Measurements from ENCODE around the gene CHMP4B.

CHMP4B gene

GRCh38 chr20:33840759-33841435 lies 29.7 kb downstream of the CHMP4B start:
- no peak for DNase-seq (ENCODE audit: low read depth)

- no peak for DNase-seq (ENCODE audit: low read depth)
Observed at GRCh38 chr20:33841436-33841799, 30.3 kb downstream of the CHMP4B start.

- no peak for DNase-seq (ENCODE audit: low read depth)
Observed at GRCh38 chr20:33842346-33842745, 31.2 kb downstream of the CHMP4B start.

DNA sequence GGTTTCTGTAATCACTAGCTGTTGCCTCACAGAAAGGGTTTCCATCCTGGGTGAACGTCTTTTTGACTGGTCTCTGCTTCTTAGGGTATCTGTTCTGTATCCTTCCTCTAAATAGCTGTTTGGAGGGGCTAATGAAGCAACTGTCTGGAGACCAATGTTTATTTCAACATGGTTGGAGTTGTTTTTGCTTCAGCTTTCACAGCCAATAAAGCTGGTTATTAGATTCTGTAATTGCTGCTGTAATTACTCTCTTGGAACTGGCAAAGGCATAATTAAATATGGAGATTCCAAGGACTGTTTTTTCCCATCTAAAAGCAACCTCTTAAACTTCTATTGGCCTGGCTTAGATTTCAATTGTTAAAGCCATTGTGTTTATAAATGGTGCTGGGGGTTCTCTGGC lies 31.9 kb downstream of the CHMP4B start:
- DNase-seq (ENCODE audit: low read depth), result no peak

DNA sequence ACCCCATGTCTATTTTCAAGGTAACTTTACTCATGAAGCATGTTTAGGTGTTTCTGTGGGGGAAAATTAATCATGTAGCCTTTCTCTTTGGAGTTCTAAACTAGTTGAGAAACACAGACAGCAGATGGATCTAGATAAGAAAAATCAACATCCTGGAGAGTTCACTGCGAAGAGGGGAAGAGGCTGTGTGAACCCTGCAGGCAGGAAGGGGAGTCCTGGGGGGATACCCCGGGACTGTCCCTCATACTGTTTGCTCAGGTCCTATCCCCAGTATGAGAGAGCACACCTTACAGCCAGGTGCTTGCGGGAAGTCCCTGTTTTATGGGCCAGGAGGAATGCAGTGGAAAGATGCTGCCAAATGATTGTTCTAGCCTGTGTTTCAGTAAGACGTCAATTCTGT lies 32.7 kb downstream of the CHMP4B start:
- no peak for DNase-seq (ENCODE audit: low read depth)

DNA sequence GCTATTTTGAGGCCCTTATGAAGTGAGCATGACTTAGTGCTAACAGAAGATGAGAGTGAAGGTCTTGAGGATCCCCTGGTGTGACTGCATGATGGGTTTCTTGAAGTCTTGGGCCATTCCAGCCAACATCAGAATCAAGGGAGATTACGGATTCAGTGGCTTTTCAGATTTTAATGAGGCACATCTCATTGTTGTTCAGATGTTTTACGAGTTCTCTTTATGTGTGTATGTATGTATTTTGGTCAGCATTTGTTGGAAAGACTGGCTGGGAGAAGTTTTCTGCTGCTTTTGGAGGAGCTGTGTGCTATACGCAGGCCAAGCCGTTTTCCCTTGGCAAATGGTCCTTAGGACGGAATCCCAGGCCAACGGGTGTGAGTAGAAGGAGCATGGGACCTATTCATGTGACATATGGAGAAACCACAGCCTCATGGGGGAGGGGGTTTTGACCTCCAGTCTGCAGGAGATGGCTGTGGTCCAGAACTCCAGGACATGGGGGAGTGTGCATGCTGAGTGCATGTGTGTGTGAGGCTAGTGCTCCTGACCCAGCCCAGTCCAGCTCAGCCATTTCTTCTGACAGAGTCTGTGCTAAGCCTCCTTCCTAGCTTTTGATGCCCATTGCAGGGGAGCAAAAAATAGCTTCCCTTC lies 35.3 kb downstream of the CHMP4B start:
- no peak for DNase-seq (ENCODE audit: low read depth)

DNA sequence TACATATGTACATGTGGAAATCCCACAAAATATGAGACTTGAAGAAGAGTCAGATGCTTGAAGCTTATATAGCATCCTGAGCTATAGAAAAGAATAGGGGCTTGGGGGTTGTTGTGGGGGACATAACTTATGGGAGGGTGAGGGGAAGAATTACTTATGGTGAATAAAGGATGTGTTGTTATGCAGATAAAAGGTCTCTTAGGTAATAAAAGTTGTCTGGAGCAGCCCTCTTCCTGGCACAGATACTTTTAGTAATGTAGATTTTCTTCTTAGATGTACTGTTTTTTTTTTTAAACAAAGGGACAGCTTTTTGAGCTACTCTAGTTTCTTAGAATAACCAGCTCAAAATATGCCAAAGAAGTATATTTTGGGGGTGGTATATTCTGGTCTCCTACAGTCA lies 35.9 kb downstream of the CHMP4B start:
- no peak for DNase-seq (ENCODE audit: low read depth)

- DNase-seq (ENCODE audit: low read depth), result no peak
Observed at GRCh38 chr20:33848391-33848790, 37.2 kb downstream of the CHMP4B start.

DNA sequence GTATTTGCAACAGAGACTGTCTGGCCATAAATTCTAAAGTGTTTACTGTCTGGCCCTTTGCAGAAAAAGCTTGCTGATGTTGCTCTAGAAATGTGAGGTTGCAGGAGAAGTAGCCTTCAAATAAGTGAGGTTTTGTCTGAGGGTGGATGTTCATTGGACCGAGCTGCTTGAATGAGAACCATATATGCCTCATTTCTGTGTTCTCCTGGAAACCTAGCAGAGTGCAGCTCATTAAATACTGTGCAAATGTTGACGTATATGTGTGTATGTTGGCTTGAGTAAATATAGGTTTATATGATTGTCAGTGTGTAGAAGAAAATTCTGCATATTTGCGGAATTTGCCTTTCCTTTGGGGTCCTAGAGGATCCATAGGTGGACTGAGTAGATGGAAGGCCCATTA lies 39.0 kb downstream of the CHMP4B start:
- no peak for DNase-seq (ENCODE audit: low read depth)

DNA sequence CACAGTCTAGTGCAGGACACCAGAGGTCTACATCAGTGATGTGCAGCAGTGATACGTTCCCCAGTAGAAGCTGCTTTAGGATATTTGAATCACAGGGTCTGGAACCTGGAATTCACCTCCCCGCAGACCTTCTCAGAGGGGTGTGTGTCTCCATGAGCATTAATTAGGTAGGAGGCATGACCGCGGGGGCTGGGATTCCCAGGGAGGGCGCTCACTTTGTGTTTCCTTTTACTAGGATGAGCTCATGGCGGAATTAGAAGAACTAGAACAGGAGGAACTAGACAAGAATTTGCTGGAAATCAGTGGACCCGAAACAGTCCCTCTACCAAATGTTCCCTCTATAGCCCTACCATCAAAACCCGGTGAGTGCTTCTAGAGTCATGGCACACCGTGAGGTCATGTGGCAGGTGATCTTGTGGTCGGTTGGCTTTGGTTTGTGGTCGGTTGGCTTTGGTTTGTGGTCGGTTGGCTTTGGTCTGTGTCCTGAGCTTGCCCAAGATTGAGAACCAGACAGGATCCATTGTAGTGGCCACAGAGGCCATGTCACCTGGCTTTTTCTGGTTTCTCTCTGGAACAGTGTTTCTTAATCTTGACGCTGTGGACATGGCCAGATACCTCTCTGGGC lies 40.8 kb downstream of the CHMP4B start:
- no peak for DNase-seq (ENCODE audit: low read depth)

DNA sequence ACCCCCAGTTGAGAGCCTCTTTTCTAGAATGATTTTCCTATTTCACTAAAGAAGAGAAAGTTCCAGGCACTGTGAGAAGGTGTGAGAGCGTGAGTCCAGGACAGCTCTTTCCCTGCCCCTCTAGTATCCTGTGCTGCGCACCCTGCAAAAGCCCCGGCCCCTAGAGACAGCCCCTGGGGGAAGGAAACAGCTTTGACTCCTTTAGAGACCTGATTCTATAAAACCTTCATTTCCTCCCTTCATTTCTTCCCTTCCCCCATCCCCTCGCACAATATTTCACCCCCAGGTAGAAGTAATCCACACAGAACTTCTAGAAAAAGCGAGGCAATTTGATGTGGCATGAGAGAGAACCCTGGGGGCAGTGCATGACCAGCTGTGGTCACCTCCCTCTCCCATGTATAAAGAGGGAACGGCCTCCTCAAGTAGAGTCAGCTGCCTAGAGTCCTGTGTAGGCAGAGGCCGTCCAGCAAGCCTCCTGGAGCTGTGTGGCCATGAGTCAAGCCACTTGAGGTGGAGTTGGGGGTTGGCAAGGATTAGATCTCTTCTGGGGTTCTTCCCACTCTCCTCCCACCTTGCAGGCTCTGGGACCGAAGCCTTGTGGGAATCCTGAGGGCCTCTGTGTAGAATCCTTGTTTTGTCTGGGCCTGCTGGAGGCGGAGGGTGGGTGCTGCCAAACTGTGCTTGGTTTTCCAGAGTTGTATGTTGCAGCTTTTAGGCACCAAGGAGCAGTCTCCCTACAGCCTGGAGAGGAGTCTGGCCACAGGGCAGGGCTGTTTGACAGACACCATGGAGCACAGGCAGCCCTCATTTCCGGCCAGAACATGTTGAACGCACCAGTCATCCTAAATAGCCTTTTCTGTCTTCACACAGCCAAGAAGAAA lies 41.7 kb downstream of the CHMP4B start:
- no peak for DNase-seq (ENCODE audit: low read depth)

GRCh38 chr20:33853507-33853813 lies 42.3 kb downstream of the CHMP4B start:
- no peak for DNase-seq (ENCODE audit: low read depth)

- no peak for DNase-seq (ENCODE audit: low read depth)
Observed at GRCh38 chr20:33857722-33858563, 46.8 kb downstream of the CHMP4B start.

GRCh38 chr20:33858666-33859065 lies 47.5 kb downstream of the CHMP4B start:
- no peak for DNase-seq (ENCODE audit: low read depth)

GRCh38 chr20:33859157-33859695 lies 48.1 kb downstream of the CHMP4B start:
- no peak for DNase-seq (ENCODE audit: low read depth)

DNA sequence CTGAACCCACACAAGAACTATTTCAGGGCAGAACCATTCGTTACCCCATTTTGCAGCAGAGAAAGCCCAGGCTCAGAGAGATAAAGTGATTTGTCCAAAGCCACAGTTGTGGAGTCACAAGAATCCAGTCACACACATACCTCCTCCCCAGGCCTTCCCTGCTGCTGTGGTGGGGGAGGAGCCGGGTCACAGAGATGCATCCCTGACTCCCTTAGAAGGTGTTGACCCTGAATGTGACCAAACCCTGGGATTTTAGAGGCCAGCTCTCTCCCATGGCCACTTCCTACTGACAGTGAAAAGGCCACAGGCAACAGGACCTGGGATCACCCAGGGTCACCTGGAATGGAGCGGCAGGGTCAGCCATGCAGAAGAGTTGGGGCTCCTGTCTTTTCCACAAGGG lies 48.6 kb downstream of the CHMP4B start:
- no peak for DNase-seq (ENCODE audit: low read depth)

- no peak for DNase-seq (ENCODE audit: low read depth)
Observed at GRCh38 chr20:33861458-33861857, 50.3 kb downstream of the CHMP4B start.

DNA sequence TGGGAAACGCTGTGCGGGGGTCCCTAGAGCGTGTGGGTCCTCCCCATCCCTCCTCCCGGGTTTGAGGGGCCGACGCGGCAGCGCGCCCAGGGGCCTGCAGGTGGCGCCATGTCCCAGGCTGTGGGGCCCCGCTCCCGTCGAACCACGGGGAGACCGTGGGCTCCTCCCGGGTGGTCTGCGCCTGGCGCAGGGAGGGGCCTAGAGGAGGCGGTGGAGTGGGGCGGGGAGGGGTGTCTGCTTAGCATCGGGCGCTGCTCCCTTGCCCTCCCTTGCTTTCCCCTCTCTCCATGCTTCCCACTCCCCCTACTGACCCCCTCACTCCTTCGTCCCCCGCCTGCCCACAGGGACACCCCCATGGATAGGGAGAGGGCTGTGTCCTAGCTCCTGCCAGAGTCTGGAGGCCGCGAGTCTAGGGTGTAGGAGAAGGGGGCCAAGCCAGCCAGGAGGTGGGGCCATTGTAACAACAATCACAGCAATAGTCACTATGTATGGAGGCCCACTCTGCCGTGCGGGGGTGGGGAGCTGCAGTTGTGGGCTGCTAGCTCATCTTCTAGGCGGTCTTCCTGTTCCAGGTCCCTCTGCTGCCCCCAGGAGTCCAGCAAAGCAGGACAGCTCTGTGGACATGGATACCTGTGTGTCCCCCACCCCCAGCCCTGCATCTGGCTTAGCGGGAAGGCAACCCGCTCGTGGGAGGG lies 51.7 kb downstream of the CHMP4B start:
- DNase-seq (ENCODE audit: low read depth), result peak; percentile 17

GRCh38 chr20:33863440-33864323 lies 52.5 kb downstream of the CHMP4B start:
- DNase-seq (ENCODE audit: low read depth), result no peak
